Stimulated activated CD4-positive, alpha-beta T cell treated with anti-CD3 and anti-CD28 coated beads, Interleukin-12 subunit alpha, Interleukin-12 subunit beta, amount 100 ng/mL, for 48 hours (primary cell): ENCODE results near the gene CAMKV.

ENCODE experiments used
- DNase-seq, 3 donors: peaks; one replicate each; pipeline ENCODE4 v3.0.0-alpha.2; 2020; ENCODE audit warnings: low read depth in 2 of 3, low spot score in 1 of 3

CAMKV gene

GRCh38 chr3:49898991-49899390 is 29.3 kb upstream of the CAMKV start:
- no peak for DNase-seq

DNA sequence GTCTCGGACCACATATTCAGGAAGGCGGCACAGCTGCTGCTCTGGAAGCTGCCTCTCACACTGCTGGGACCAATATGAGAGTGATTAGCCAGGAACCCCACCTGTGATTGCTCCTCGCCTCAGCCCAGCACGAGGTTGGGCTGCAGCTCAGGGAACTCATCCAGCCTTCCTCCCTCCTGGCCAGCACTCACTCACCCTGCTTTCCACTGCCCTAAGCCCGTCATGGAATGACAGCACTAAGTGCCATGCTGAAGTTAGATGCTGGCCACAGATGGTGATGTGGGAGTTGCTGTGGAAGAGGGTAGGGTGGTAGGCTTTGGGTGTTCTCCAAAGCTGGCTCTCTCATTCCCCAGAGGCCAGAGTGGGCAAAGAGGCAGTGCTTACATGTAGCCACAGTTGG is 26.6 kb upstream of the CAMKV start:
- no peak for DNase-seq

DNA sequence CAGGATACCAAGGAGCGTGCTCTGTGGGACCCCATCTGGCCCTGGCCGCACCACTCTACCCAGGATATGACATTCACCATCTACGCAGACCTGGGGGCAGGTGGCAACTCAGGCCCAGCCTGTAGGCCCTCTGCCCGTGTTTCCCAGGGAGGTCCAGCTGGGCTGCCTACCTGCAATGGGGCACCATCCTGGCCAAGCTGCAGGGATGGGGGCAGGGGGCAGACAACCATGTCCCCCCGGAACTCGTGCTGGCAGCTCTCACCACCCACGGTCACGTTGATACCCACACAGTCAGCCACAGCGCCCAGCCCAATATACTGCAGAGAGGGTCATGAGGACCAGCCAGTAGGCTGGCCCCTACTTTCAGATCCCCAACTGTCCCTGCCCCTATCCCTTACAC is 26.1 kb upstream of the CAMKV start:
- no peak for DNase-seq

GRCh38 chr3:49889296-49889695 is 19.6 kb upstream of the CAMKV start:
- DNase-seq = no peak

- no peak for DNase-seq
Observed at GRCh38 chr3:49886922-49887265, 17.2 kb upstream of the CAMKV start.

- no peak for DNase-seq
Observed at GRCh38 chr3:49883998-49884397, 14.3 kb upstream of the CAMKV start.

GRCh38 chr3:49882166-49882565 is 12.5 kb upstream of the CAMKV start:
- DNase-seq = no peak

DNA sequence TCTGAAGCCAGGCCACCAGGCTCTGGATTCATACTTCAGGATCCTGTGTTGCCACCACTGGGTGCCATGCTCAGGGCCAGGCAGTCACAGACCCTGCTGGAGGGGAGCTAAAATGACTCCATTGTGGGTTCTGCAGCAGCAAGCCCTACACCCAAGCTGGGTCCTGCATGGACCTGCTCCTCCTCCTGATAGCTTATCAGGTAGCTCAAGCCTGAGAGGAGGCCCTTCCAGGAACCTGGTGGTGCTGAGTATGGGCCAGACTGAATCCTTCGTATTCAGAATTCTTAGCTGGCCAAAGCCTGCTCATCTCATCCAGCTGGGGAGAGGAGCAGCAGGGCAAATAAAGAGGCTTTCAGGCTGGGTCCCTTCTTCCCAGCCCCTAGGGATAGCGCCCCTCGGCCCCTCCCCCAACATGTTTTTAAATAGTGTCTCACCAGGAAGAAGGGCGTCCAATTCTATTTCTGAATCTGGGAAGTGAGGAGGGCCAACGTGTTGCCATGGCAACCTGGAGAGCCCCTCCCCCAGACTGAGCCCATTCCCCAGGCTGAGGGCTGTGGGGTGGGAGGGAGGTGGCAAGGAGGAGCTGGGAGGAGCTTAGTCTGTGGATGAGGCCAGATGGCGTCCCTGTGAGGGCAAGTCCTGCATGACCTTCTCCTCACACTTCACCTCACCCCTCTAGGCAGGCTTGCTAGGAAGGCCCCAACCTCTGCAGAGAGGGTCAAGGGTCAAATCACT is 11.0 kb upstream of the CAMKV start:
- DNase-seq = no peak

GRCh38 chr3:49879721-49880120 is 10.0 kb upstream of the CAMKV start:
- DNase-seq = no peak

GRCh38 chr3:49878686-49879085 is 9.0 kb upstream of the CAMKV start:
- DNase-seq = no peak

- no peak for DNase-seq
Observed at GRCh38 chr3:49877716-49878115, 8.0 kb upstream of the CAMKV start.

GRCh38 chr3:49876567-49876966 is 6.9 kb upstream of the CAMKV start:
- no peak for DNase-seq

DNA sequence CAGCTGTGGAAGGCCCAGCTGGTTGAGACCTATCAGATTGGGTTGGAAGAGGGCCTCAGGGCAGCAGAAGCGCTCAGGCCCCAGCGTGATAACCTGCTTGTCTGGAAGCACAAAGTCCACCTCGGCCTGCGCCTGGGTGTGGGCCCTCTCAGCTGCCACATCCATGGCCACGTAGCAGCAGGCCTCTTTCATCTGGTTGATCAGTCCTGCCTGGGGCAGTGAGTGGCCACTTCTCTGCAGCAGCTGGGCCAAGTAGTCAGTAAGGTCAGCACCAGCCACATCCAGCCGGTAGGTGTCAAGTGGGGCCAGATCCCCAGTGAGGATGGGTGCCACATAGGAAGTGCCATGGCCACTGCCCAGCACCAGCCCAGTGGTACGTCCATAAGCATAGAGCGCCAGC is 3.9 kb upstream of the CAMKV start:
- DNase-seq = no peak

DNA sequence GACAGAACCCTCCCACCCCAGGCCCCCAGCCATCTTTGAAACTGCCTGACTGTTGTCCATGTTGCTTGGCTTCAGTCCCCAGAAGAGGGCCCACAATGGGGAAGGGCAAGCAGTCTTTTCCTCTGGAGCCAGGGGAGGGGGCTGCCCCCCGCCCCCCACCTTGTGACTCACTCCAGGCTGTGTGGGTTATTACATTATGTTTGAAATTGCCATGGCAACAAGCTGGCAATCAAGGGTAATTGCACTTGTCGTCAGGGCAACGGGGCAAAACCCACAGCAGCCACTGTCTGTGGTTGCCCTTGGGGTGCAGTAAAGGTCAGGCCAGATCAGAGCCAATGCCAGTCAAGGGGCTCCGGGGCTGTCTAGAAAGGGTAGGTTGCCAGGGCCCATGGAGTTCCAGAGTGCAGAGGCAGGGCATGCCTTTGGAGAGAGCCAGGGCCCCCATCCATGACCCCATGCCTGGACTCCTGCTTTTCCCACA is 3.1 kb upstream of the CAMKV start:
- peak in 1 of 3 donors; percentile 18 for DNase-seq

DNA sequence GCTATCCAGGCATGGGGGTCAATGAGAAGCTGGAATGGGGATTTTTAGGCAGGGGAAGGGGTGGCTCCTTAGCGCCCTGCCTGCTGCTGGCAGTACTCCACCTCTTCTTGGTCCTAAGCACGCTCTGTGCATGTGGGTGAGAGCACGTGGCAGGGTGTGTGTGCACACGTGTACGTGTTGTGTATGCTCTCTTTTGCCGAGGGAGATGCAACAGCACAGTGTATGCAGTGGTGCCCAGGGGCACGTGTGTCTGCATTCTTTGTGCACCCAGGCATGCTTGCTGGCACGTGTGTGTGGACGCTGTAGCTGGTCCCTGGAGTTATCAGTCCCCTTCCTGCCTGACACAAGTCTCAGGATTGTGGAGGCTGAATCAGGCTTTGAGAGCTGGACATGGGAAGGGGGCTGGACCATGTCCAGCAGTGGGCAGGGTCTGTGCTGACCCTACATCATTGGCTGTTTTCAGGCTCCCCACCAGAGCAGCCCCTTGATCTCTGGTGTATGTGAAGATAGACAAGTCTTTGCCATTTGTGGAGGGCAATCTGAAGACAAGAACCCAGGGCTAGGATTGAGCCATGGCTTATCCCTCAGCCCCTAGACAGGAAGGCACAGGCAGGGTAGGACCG is 1.9 kb upstream of the CAMKV start:
- DNase-seq = no peak

DNA sequence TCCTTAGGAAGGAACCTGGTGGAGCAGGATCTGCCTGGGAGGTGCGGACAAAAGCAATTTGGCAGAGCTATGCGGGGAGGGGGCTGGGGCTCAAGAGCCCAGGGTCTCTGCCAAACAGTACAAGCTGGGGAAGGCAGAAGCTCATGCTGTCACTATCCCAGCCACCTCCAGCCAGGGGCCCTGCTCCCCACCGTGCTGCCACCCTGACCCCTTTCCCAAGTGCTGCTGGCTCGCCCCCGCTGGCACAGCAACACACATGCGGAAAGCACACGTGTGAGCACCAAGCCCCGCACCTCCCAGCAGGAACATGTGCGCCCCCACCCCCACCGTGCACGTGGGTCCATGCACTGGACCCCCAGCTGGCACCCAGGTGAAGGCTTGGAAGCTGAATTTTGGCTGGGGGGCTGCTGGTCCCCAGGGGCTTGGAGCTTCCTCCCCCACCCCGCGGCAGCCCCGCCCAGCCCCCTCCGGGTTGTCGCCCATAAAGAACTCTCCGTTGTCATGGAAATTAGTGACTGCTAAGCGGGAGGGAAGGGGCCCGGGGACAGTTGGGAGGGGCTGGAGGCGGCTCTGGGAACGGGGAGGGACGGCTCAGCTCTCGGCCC is 742 bp downstream of the CAMKV start:
- no peak for DNase-seq

DNA sequence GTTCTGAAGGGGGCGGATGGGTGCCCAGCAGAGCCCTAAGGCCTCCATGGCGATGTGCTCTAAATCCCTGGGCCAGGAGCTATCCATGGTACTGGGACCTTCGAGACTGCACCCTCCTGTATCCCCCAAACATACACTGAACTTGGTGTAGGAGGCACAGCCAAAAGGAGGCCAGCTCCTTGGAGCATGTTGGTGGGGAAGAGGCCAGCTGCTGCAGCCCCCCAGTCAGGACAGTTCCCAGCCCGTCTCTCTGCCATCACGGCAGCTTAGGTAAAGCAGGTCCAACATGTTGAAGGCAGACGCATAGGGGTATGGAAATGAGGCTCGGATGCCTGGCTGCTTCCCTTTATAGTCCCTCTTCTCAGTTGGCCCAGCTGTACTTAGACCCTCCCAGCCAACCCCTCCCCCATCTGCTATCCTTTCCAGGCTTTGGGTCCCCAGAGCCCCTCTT is 1.8 kb downstream of the CAMKV start:
- DNase-seq = no peak

GRCh38 chr3:49867400-49867799 is 2.3 kb downstream of the CAMKV start:
- DNase-seq = no peak

- DNase-seq = no peak
Observed at GRCh38 chr3:49865198-49865784, 4.4 kb downstream of the CAMKV start.

GRCh38 chr3:49864505-49864904 is 5.2 kb downstream of the CAMKV start:
- no peak for DNase-seq

DNA sequence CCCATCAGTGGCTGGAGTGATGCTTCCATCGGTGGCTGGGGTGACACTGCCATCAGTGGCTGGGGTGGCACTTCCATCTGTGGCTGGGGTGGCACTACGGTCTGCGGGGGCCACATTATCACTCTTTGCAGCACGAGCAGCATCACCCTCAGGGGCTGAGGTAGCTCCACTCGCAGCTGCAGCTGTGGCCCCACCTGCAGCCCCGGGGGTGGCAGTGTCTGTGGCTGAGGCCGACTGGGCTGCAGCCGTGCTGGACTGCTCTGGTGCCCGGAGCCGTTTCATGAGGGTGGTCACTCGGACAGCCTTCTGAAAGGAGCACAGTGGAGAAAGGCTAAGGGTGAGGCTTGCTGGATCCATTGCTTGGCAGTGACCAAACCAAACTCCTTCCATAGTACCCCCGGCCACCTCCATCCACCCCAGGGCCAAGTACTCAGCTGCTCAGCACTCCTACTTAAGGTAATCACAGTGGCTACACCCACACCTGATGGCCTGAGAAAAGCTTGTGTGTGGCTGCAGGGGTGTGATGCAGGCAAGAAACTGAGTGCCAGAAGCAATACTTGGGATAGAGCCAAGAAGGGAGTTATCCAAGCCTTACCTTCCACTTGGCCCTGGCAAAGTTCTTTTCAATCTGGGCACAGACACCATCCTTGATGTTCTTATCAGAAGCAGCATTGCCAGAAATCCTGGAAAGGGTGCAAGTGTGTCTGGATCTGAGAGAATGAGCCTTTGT is 10.0 kb downstream of the CAMKV start:
- DNase-seq = no peak
